B cell (primary cell): ENCODE measurements around the gene IGLL5. TPM values are rescaled to one million over a fixed set of nuclear protein-coding genes. Genes with fewer than 3 reads are reported as not detected.

Experiments used
- ATAC-seq: fragments of 200-7000 bp; cut with Tn5 transposase; one replicate; pipeline ENCODE4 v1.10.0; 2021; ENCODE audit warnings: low read depth, mild to moderate bottlenecking, moderate number of reproducible peaks, moderate library complexity
- CTCF ChIA-PET: fragments of 350-600 bp; sonication (Branson Sonifier 250); formaldehyde crosslinking; loops from one replicate; lab custom pipeline; 2021; ENCODE audit warnings: antibody characterized with exemption, inconsistent platforms; lab: Charles Lee
- POLR2A ChIA-PET: fragments of 350-600 bp; sonication (Branson Sonifier 250); formaldehyde crosslinking; loops from one replicate; lab custom pipeline; 2021; ENCODE audit warnings: antibody characterized with exemption; lab: Charles Lee
- DNase-seq: peaks from one replicate; pipeline ENCODE4 v3.0.0; 2013
- H2AFZ ChIP-seq: 2 replicates; pipeline ENCODE4 v1.6.1; 2012; ENCODE audit warnings: mild to moderate bottlenecking, low read depth, low read length; ENCODE audit not compliant: insufficient read depth, poor library complexity, severe bottlenecking
- H3K27ac ChIP-seq, 2 donors: 1 replicate in 1 of 2; 2 replicates in 1 of 2; pipeline ENCODE4 v1.5.1; 2012 to 2013; ENCODE audit warnings: low read length in 2 of 2, mild to moderate bottlenecking in 2 of 2, moderate library complexity in 1 of 2
- H3K27me3 ChIP-seq, 4 experiments: fragments of 200-600 bp in 1 of 4; sonication (generic) in 1 of 4; replicated peaks in 1 of 4; 1 replicate in 2 of 4; 2 replicates in 2 of 4; pipeline versions ENCODE4 v1.6.1 to v1.7.0; 2013 to 2016; ENCODE audit warnings: low read length in 3 of 4, mild to moderate bottlenecking in 2 of 4, mixed read lengths in 1 of 4, moderate library complexity in 1 of 4; ENCODE audit not compliant: insufficient read depth in 4 of 4, control insufficient read depth in 3 of 4; ENCODE audit errors: control extremely low read depth in 1 of 4
- H3K36me3 ChIP-seq, 2 experiments: replicated peaks in 1 of 2; 1 replicate in 1 of 2; 2 replicates in 1 of 2; pipeline versions ENCODE4 v1.6.1 to v1.7.1; 2013; ENCODE audit warnings: low read length in 1 of 2; ENCODE audit not compliant: insufficient read depth in 2 of 2, control insufficient read depth in 1 of 2; ENCODE audit errors: control extremely low read depth in 1 of 2, extremely low read depth in 1 of 2
- H3K4me1 ChIP-seq, 2 donors: fragments of 200-600 bp in 1 of 2; sonication (generic) in 1 of 2; 1 replicate in 1 of 2; 2 replicates in 1 of 2; pipeline versions ENCODE4 v1.5.1 to v1.6.1; 2013 to 2017; ENCODE audit warnings: low read length in 2 of 2; ENCODE audit not compliant: control insufficient read depth in 2 of 2, insufficient read depth in 2 of 2
- H3K4me2 ChIP-seq: replicated peaks from 2 replicates; pipeline ENCODE3; 2012; ENCODE audit warnings: mild to moderate bottlenecking, low read depth, low read length; ENCODE audit not compliant: poor library complexity, severe bottlenecking
- H3K4me3 ChIP-seq, 5 experiments: fragments of 200-600 bp in 1 of 5; sonication (generic) in 1 of 5; 1 replicate in 3 of 5; 2 replicates in 2 of 5; pipeline versions ENCODE4 v1.5.1 to v1.7.0; 2011 to 2016; ENCODE audit warnings: low read length in 4 of 5, mild to moderate bottlenecking in 4 of 5, low read depth in 2 of 5, control low read depth in 1 of 5, moderate library complexity in 1 of 5; ENCODE audit not compliant: insufficient read depth in 1 of 5; ENCODE audit errors: control extremely low read depth in 1 of 5, extremely low read depth in 1 of 5
- H3K79me2 ChIP-seq: fragments of 200-600 bp; sonication (generic); one replicate; pipeline ENCODE4 v1.6.0; 2016; ENCODE audit warnings: low read length; ENCODE audit not compliant: control insufficient read depth, insufficient read depth
- H3K9ac ChIP-seq: fragments of 200-600 bp; sonication (generic); 2 replicates; pipeline ENCODE4 v1.6.1; 2017; ENCODE audit warnings: mild to moderate bottlenecking, low read length, moderate library complexity
- H3K9me3 ChIP-seq, 3 donors: one replicate each; pipeline versions ENCODE4 v1.6.1 to v1.7.1; 2013; ENCODE audit warnings: low read length in 2 of 3; ENCODE audit not compliant: control insufficient read depth in 2 of 3, insufficient read depth in 1 of 3; ENCODE audit errors: control extremely low read depth in 1 of 3
- H4K20me1 ChIP-seq: 2 replicates; pipeline ENCODE4 v1.6.0; 2012; ENCODE audit warnings: mild to moderate bottlenecking, low read length; ENCODE audit not compliant: insufficient read depth, control insufficient read depth, poor library complexity, severe bottlenecking
- H3K27ac Mint-ChIP-seq: one replicate; pipeline ENCODE4 v1.8.0; 2021; ENCODE audit warnings: mixed read lengths
- H3K27me3 Mint-ChIP-seq: one replicate; pipeline ENCODE4 v1.8.0; 2021; ENCODE audit warnings: mixed read lengths
- H3K4me1 Mint-ChIP-seq: one replicate; pipeline ENCODE4 v1.8.0; 2021; ENCODE audit warnings: mixed read lengths
- H3K4me3 Mint-ChIP-seq: one replicate; pipeline ENCODE4 v1.8.0; 2021; ENCODE audit warnings: mixed read lengths
- H3K9me3 Mint-ChIP-seq: one replicate; pipeline ENCODE4 v1.8.0; 2022; ENCODE audit warnings: mixed read lengths; ENCODE audit not compliant: insufficient read depth
- EZH2 ChIP-seq: IDR thresholded peaks from 2 replicates; pipeline ENCODE4 v1.6.1; 2012; ENCODE audit warnings: borderline replicate concordance, low read depth, mild to moderate bottlenecking, moderate library complexity, low read length; ENCODE audit not compliant: insufficient read depth, poor library complexity, severe bottlenecking
- WGBS: methylation state at CpG from one replicate; pipeline ENCODE4 v1.1.5; 2013; ENCODE audit warnings: missing lambda C conversion rate; ENCODE audit not compliant: insufficient coverage; 5-methylcytosine and 5-hydroxymethylcytosine counted together
- intact Hi-C: fragments of 100-400 bp; cut with micrococcal nuclease; formaldehyde crosslinking; loops from one replicate; pipeline ENCODE4 v1.10.0; 2022
- polyA plus RNA-seq: library from polyadenylated mRNA; depleted of rRNA; stranded (reverse); fragments of >200 nt; gene quantifications from 2 replicates; pipeline ENCODE4 v1.2.3, GENCODE V29; 2012
- total RNA-seq, 2 donors: library from RNA; stranded (reverse); fragments of 120-200 nt in 1 of 2; gene quantifications; 1 replicate in 1 of 2; 2 replicates in 1 of 2; pipeline versions ENCODE4 v1.2.3 to v1.2.4, GENCODE V29; 2013 to 2022
- TF ChIP-seq, protein P1 (sequence below): fragments of 200-600 bp; IDR thresholded peaks from one replicate; pipeline ENCODE4 v1.8.0; 2022; ENCODE audit warnings: antibody characterized with exemption, mild to moderate bottlenecking

The IGLL5 gene
- total and polyA plus RNA-seq, 2 donors (not counting 1 experiment from before 2014, with no cell fraction given) = 39.8 to 365 TPM

DNA sequence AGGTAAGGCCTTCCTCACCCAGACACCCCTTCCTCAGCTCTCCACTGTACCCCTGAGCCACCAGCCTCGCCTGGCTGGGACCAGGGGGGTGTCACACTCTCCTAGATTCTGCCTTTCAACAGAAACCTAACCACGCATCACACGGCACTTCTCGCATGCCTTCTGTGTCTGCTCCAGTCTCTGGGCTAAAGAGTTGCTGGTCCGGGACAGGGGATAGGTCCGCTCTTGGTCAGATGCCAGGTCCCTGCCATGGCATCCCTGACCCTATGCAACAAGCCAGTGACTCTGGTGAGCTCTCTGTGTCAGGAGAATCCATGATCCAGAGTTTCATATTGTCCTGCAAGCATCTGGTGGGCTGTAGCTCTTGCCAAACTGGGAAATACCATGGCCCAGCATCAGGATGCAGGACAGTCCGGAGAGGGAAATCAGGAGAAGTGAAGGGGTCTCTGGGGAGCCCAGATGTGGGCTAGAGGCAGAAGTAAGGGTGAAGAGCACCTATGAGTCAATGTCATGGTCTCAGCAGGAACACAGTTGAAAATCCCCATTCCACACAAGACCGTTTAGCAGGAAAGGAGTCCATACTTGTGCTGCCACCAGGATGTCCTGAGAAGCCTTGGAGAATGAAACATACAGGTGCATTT, 14.1 kb downstream of the IGLL5 start:
- Histone ChIP-seq H4K20me1 (peaks cover 16% of the 10 kb centered on the region), H3K9me3 (peaks cover 0 to 18% (median 0%) of the 10 kb centered on the region in 3 donors), H3K4me2 (peak overlapping the region; percentile 49), H3K36me3 (peaks cover 0 to 3% of the 10 kb centered on the region in 2 experiments), H3K4me3 (peak overlapping the region in 4 of 5 experiments; percentile 18 to 51 (median 38)), H3K9ac (no peak overlapping the region), H3K79me2 (peaks cover 39% of the 10 kb centered on the region), H3K27ac (peak overlapping the region; percentile 52 to 53), H3K4me1 (peaks cover 56 to 77% of the 10 kb centered on the region in 2 donors), H3K27me3 (no peaks in the 10 kb centered on the region), H2AFZ (no peak overlapping the region)
- DNase-seq (no peak), ATAC-seq (no peak)
- H3K4me3 Mint-ChIP-seq = peak overlapping the region; percentile 63
- 84% methylated on average over 8 of the region's 8 CpGs for WGBS
- H3K27me3 Mint-ChIP-seq = no peaks in the 10 kb centered on the region
- ChIA-PET CTCF (interaction anchor here (1.2 to 4.1 kb wide), 10 partner anchors 22 to 148 kb away, joined by 3 to 38 read pairs (median 6); no protein-coding TSS in a partner anchor), POLR2A (interaction anchor here (1.1 to 3.6 kb wide), 7 partner anchors 9 to 41 kb away, joined by 3 to 40 read pairs (median 9); no protein-coding TSS in a partner anchor)
- H3K4me1 Mint-ChIP-seq = peaks cover 70% of the 10 kb centered on the region
- H3K27ac Mint-ChIP-seq = peak overlapping the region; percentile 61
- H3K9me3 Mint-ChIP-seq = no peaks in the 10 kb centered on the region
- TF ChIP-seq EZH2 = no peak
- TF ChIP-seq, protein P1, sequence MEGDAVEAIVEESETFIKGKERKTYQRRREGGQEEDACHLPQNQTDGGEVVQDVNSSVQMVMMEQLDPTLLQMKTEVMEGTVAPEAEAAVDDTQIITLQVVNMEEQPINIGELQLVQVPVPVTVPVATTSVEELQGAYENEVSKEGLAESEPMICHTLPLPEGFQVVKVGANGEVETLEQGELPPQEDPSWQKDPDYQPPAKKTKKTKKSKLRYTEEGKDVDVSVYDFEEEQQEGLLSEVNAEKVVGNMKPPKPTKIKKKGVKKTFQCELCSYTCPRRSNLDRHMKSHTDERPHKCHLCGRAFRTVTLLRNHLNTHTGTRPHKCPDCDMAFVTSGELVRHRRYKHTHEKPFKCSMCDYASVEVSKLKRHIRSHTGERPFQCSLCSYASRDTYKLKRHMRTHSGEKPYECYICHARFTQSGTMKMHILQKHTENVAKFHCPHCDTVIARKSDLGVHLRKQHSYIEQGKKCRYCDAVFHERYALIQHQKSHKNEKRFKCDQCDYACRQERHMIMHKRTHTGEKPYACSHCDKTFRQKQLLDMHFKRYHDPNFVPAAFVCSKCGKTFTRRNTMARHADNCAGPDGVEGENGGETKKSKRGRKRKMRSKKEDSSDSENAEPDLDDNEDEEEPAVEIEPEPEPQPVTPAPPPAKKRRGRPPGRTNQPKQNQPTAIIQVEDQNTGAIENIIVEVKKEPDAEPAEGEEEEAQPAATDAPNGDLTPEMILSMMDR = no peak
- intact Hi-C loops = loop anchor here (2.0 kb wide), 1 partner anchor 33 kb away; no protein-coding TSS in a partner anchor
